Neutrophil (primary cell): ENCODE data around the gene HK1.

ENCODE experiments used
- H3K27ac ChIP-seq: fragments of 200-600 bp; sonication (generic); 2 replicates; pipeline ENCODE4 v1.5.1; 2016; ENCODE audit warnings: mild to moderate bottlenecking, moderate library complexity
- H3K27me3 ChIP-seq: fragments of 200-600 bp; sonication (generic); 2 replicates; pipeline ENCODE4 v1.6.0; 2016; ENCODE audit warnings: mild to moderate bottlenecking
- H3K36me3 ChIP-seq: fragments of 200-600 bp; sonication (generic); 2 replicates; pipeline ENCODE4 v1.5.1; 2017
- H3K4me1 ChIP-seq, 2 experiments: fragments of 200-600 bp in 1 of 2; sonication (generic) in 1 of 2; 1 replicate in 1 of 2; 2 replicates in 1 of 2; pipeline versions ENCODE4 v1.5.1 to v1.6.1; 2013 to 2016; ENCODE audit warnings: low read depth in 1 of 2, low read length in 1 of 2, mild to moderate bottlenecking in 1 of 2, moderate library complexity in 1 of 2; ENCODE audit not compliant: control insufficient read depth in 1 of 2, insufficient read depth in 1 of 2
- H3K4me3 ChIP-seq, 2 experiments: fragments of 200-600 bp in 1 of 2; sonication (generic) in 1 of 2; 1 replicate in 1 of 2; 2 replicates in 1 of 2; pipeline ENCODE4 v1.5.1; 2013 to 2016; ENCODE audit warnings: low read depth in 1 of 2, low read length in 1 of 2, mild to moderate bottlenecking in 1 of 2, moderate library complexity in 1 of 2
- H3K9me3 ChIP-seq: fragments of 200-600 bp; sonication (generic); 2 replicates; pipeline ENCODE4 v1.5.1; 2016
- TF ChIP-seq, protein P1 (sequence below): fragments of 200-600 bp; sonication (generic); IDR thresholded peaks from 2 replicates; pipeline ENCODE4 v1.5.1; 2016; ENCODE audit warnings: antibody characterized with exemption

Gene HK1

DNA sequence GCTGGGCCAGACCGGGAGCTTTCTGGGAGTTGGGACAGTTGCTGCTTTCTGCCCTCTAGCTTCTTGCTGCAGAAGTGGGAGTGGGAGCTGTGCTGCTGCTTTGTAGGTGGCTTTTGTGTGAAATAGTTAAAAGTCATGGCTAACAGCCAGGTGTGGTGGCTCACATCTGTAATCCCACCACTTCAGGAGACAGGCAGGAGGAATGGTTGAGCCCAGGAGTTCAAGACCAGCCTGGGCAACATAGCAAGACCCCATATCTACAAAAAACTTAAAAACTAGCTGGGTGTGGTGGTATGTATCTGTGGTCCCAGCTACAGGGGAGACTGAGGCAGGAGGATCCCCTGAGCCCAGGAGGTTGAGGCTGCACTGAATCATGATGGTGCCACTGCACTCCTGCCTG lies 124.8 kb downstream of the HK1 start:
- H3K27ac ChIP-seq: no peak overlapping the region
- TF ChIP-seq, protein P1, sequence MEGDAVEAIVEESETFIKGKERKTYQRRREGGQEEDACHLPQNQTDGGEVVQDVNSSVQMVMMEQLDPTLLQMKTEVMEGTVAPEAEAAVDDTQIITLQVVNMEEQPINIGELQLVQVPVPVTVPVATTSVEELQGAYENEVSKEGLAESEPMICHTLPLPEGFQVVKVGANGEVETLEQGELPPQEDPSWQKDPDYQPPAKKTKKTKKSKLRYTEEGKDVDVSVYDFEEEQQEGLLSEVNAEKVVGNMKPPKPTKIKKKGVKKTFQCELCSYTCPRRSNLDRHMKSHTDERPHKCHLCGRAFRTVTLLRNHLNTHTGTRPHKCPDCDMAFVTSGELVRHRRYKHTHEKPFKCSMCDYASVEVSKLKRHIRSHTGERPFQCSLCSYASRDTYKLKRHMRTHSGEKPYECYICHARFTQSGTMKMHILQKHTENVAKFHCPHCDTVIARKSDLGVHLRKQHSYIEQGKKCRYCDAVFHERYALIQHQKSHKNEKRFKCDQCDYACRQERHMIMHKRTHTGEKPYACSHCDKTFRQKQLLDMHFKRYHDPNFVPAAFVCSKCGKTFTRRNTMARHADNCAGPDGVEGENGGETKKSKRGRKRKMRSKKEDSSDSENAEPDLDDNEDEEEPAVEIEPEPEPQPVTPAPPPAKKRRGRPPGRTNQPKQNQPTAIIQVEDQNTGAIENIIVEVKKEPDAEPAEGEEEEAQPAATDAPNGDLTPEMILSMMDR: no peak

DNA sequence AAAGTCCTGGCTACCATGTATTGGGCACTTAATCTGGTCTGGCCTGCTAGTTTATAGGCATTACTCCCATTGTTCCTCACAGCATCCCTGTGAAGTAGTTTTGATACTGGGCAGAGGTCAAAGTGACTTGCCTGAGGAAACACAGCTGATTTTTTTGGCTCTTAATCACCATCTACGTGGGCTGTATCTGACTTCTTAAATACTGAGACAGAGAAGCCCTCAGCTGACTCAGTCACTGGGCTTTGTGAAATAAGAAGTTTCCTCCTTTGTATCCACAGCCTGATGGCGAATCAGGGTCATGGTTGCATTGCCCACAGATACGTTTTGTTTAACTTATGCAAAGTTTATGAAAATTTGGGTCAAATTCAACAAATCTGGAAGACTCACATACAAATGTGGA lies 125.2 kb downstream of the HK1 start:
- H3K4me1 ChIP-seq: peaks cover 7 to 8% of the 10 kb centered on the region in 2 experiments
- H3K4me3 ChIP-seq: no peak overlapping the region
- H3K36me3 ChIP-seq: peaks cover 61% of the 10 kb centered on the region
- TF ChIP-seq, protein P1: no peak
- peaks cover 7% of the 10 kb centered on the region for H3K27me3 ChIP-seq
- H3K27ac ChIP-seq: no peak overlapping the region
- H3K9me3 ChIP-seq: no peaks in the 10 kb centered on the region

More for the DNA sequence above, 124.8 kb downstream of the HK1 start:
- H3K4me3 ChIP-seq: no peak overlapping the region
- H3K9me3 ChIP-seq: no peaks in the 10 kb centered on the region
- H3K4me1 ChIP-seq: peaks cover 3 to 4% of the 10 kb centered on the region in 2 experiments
- H3K36me3 ChIP-seq: peaks cover 66% of the 10 kb centered on the region
- peaks cover 7% of the 10 kb centered on the region for H3K27me3 ChIP-seq

DNA sequence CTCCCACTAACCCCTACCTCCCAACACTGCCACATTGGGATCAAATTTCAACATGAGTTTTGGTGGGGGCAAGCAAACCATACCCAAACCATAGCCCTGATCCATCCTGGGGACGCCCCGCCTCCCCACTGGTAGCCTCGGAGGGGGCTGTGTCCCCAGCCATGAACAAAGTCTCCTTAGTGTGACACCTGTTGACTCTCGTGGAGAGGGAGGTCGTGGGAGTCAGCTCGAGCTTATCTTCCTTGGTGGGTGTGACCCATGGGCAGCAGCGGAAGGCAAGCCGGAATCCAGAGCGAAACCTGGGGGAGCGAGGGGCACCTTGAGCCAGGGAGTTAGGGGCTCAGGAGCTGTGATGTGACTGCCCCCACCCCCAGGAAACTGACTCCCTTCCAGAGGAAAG lies 126.5 kb downstream of the HK1 start:
- H3K9me3 ChIP-seq: no peaks in the 10 kb centered on the region
- H3K27ac ChIP-seq: no peak overlapping the region
- H3K4me3 ChIP-seq: no peak overlapping the region
- peaks cover 48% of the 10 kb centered on the region for H3K36me3 ChIP-seq
- peaks cover 15 to 16% of the 10 kb centered on the region in 2 experiments for H3K4me1 ChIP-seq
- TF ChIP-seq, protein P1: no peak
- peaks cover 7% of the 10 kb centered on the region for H3K27me3 ChIP-seq

DNA sequence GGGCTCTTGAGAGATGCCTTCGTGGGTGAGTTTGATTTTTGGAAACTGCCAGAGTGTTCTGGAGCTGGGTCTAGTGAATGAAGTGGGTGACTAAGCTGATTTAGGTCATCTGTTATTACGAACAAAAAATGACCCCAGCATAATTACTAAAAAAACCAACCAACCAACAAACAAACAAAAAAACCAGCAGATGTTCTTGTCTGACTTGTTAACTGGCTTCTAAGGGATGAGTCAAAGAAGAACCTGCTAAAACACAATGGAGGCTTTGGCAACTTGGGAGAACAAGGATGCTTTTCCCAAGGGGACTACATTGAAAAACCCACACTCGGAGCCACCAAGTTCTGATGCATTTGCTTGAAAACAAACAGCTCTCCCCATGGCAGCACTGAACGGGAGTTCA lies 126.9 kb downstream of the HK1 start:
- H3K27ac ChIP-seq: no peak overlapping the region
- peaks cover 7% of the 10 kb centered on the region for H3K27me3 ChIP-seq
- TF ChIP-seq, protein P1: no peak
- H3K9me3 ChIP-seq: no peaks in the 10 kb centered on the region
- H3K4me3 ChIP-seq: no peak overlapping the region
- peaks cover 44% of the 10 kb centered on the region for H3K36me3 ChIP-seq
- H3K4me1 ChIP-seq: peaks cover 16 to 19% of the 10 kb centered on the region in 2 experiments

DNA sequence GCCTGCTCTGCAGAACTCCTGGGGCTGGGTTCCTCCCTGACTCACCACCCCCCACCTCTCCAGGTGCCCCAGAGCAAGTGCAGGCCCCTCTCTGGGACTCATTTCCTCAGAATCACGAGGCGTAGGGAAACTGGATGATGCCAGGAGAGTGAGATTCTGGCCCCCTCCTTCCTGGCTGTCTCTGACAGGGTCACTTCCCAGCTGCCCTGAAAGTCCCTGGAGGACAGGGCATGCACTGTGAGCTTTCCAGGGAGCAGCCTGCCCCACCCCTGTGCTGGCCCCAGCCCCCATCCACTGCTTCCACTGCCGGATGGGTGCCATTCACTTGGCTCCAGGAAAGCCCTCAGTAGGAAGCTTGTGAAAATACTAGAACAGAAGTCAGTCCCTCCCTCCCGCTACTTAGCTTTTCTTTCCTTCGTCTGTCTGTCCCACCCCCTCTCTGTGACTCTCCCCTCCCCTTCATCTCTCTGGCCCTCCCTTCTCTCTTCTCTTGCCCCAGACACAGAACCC lies 128.1 kb downstream of the HK1 start:
- peaks cover 33% of the 10 kb centered on the region for H3K36me3 ChIP-seq
- TF ChIP-seq, protein P1: no peak
- H3K4me3 ChIP-seq: no peak overlapping the region
- H3K4me1 ChIP-seq: peaks cover 25 to 30% of the 10 kb centered on the region in 2 experiments
- no peak overlapping the region for H3K27ac ChIP-seq
- no peaks in the 10 kb centered on the region for H3K9me3 ChIP-seq
- peaks cover 7% of the 10 kb centered on the region for H3K27me3 ChIP-seq
